Stimulated activated CD8-positive, alpha-beta memory T cell treated with anti-CD3 and anti-CD28 coated beads, Interleukin-15, amount 100 ng/mL, for 1 hour (primary cell): ENCODE measurements around the gene SLC38A6.
A peak's percentile ranks its signal among the peaks of the same experiment; 100 is the strongest.

Experiments used
- DNase-seq: peaks from one replicate; pipeline ENCODE4 v3.0.0-alpha.2; 2020; ENCODE audit warnings: low read depth

The SLC38A6 gene

DNA sequence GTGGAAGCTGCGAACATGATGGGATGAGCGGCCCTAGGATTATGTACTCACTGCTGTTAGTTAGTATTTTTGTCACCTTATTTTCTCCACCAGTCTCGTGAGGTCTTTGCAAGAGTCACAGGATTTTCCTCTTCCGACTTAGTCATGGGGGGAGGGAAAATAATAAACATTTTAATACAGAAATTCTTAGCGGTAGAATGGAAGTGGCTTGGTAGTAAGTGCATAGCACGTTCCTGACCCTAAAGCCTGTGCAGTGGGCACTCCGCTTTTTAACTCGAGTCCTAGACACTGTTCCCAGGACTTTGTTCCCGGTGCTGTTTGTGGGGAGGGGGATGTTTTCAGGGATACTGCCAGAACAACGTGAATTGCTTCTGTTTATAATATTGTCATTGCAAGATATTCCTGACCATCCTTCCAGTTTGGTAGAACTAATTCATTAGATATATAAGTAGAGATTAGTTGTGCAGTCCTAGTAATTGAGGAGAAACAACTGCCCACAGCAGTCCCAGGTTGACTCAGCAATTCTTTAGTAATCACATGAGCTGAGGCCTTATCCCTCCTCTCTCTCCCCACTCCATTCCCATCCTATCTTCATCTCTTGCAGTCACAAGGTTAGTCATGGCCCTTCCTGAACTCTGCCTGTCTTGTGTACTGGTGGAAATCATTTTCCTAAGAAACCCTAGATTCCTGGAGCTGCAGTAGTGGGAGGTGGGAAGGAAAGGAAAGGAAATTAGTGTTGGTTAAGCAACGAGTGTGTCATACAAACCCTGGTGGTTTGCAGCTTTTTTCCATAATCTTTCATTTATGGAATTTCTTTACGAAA, 799 bp downstream of the SLC38A6 start:
- no peak for DNase-seq

GRCh38 chr14:60984196-60984595, 3.2 kb downstream of the SLC38A6 start:
- DNase-seq, result no peak

DNA sequence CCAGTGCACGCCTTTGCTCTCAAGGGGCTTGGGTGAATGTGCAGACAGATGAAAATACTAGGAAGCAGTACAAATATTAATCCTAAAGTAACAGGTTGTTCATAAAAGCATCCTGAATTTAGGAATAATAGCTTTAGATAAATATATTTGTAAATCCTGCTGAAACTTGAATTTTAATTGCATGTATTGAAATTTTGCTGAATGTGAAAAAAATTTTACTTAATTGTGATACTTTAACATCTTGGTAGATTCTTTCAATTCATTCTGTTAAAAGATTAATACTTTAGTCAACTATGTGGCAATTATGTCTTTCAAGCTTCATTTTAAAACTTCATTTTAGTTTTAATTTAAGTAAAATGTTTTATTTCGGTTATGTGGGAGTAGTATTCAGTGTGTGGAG, 5.5 kb downstream of the SLC38A6 start:
- no peak for DNase-seq

- DNase-seq, result no peak
Measured at GRCh38 chr14:60989599-60989998, 8.6 kb downstream of the SLC38A6 start.

GRCh38 chr14:60998617-60999016, 17.6 kb downstream of the SLC38A6 start:
- DNase-seq, result no peak

DNA sequence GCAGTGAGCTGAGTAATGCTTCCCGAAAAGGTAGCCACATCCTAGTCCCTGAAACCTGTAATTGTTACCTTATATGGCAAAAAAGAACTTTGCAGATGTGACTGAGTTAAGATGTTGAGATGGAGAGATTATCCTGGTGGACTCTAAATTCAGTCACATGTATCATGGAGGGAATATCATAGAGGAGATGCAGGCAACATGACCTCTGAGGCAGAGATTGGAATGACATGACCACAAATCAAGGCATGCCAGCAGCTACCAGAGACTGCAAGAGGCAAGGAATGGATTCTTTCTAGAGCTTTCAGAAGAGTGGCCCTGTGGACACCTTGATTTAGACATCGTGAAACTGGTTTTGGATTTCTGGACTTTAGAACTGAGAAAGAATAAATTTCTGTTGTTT, 18.5 kb downstream of the SLC38A6 start:
- DNase-seq, result no peak

- DNase-seq, result no peak
Measured at GRCh38 chr14:61003571-61003970, 22.5 kb downstream of the SLC38A6 start.

DNA sequence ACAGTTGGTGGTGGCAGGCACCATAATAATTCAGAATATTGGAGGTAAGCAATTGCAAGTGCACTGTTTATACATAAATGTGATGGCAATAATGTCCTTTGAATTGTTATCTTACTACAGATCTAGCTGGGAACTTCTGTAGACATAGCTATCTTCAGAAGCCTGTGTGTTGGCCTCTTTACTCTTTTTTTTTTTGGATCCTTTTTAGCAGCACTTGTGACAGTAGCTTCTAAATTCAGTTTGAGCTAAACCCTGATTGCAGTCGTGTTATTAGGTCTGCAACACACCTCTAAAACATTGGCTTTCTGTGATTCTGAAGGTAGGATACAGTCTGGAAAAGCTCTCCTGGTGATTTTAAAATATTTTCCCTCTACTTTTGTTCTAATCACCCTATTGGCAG, 38.5 kb downstream of the SLC38A6 start:
- no peak for DNase-seq

GRCh38 chr14:61025251-61026223, 44.5 kb downstream of the SLC38A6 start:
- DNase-seq, result peak; percentile 35

GRCh38 chr14:61026526-61026925, 45.5 kb downstream of the SLC38A6 start:
- no peak for DNase-seq

DNA sequence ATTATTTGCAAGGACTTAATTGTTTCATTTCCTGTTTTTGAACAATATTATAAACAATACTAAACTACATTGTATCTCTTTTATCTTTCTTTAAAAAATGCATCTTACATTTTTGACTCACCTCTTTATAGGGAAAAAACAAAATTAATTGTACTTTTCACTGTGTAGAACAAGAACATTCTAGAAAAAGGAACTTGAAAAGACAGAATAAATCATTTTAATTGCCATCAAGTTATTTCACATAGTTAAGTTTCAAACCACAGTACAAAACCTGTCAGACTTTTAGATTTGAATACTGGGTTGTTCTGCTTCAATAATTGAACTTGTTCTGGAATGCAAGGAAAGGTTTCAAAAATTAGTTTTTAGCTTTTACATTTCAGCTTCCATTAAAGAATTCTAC, 50.0 kb downstream of the SLC38A6 start:
- DNase-seq, result no peak

GRCh38 chr14:61033054-61033453, 52.0 kb downstream of the SLC38A6 start:
- DNase-seq, result no peak

DNA sequence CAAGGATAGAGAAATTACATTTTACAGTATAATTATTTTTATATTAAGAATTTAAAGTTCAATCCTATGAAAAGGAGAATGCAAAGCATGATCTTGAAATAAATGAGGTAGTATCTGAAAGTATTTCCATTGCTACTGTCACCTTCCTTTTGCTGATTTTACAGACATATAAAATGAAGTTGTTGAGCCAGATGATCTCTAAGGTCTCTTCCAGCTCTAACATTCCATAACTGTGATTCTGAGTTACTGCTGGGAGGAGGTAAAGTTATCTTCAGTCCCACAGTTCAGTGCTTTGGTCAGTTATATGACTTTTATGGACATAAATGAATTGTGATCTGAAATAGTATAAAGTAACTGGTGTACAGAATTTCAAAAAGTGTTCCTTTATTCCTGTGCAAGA, 52.8 kb downstream of the SLC38A6 start:
- no peak for DNase-seq

- no peak for DNase-seq
Measured at GRCh38 chr14:61034416-61035120, 53.5 kb downstream of the SLC38A6 start.

- no peak for DNase-seq
Measured at GRCh38 chr14:61037215-61037614, 56.2 kb downstream of the SLC38A6 start.

GRCh38 chr14:61041704-61042103, 60.7 kb downstream of the SLC38A6 start:
- DNase-seq, result no peak

GRCh38 chr14:61042220-61042619, 61.2 kb downstream of the SLC38A6 start:
- DNase-seq, result no peak

DNA sequence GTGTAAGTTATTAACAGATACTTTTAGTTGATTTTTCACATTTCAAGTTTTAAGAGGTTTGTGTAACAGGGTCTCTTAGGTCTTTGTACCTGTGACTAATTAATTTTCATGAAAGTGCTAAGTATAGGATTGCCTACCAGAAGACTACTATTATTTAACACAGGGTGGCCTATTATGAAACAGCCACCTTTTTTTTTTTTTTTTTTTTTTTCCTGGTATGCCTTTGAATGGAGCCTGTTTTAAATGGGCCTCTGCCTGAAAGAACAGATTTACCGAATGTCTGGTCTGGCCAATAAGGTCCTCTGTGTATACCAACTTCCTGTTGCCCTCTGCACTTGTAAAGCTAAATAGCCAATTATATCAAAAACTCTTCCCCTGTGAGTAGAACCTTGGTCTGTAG, 62.5 kb downstream of the SLC38A6 start:
- no peak for DNase-seq

DNA sequence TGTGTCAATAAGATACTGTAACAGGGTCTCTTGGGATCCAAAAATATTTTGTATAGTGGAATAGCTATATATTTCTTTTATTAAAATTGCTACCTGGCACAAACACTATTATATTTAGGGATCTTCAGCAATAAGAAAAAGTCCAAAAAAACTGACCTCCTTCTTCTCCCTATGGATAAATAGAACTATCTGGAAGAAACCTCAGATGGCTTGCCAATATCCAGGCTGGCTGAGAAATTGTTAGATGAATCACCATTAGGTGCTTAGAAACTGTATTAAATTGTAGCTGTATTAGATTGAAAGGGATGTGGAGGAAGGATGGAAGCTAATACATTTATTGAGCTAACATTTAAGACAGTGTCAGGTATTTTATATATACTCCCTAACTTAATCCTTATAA, 66.0 kb downstream of the SLC38A6 start:
- no peak for DNase-seq

DNA sequence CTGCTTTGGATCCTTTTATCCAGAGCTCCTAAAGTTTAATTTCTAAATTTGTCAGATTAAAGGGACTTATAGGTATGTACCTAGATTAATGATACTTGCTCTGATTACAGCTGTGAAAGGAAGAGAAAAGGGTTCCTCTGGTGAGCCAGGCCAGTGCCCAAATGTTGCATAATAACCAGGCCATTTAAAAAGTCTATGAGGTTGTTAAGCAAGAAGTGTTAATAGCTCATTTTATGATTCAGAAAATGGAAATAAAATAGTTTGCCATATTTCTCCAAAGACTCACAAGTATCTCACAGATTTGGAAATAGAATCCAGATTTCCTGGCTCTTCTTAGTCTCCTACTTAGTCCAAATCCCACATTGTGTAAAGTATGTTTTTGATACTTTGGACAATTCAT, 67.6 kb downstream of the SLC38A6 start:
- no peak for DNase-seq

DNA sequence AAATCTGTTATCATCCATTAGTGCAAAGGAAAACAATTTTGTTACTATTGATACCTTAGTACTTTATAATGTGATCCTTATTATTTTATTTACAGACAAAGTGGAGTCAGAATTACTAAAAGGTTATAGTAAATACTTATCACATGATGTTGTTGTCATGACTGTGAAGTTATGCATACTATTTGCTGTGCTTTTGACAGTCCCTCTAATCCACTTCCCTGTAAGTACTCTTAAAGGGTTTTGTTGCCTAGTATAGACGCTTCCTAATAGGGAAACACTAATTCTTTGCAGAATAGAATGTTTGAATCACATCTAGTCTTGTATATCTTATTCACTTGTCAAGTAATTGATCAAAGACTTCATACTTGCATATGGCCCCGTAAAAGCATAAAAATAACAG, 69.4 kb downstream of the SLC38A6 start:
- no peak for DNase-seq

- no peak for DNase-seq
Measured at GRCh38 chr14:61051051-61051450, 70.0 kb downstream of the SLC38A6 start.
